Hematopoietic multipotent progenitor cell treated with erythropoietin and hydrocortisone succinate and interleukin-3 and kit ligand, for 17 days (in vitro differentiated cells): Measurements from ENCODE around the gene VPS26C.

Experiments used
- DNase-seq: peaks from one replicate; pipeline ENCODE4 v3.0.0-alpha.2; 2015; ENCODE audit warnings: low spot score

Gene VPS26C

GRCh38 chr21:37264808-37265207 is 2.3 kb downstream of the VPS26C start:
- no peak for DNase-seq

- peak; percentile 46 for DNase-seq
Measured at GRCh38 chr21:37263827-37264600, 3.1 kb downstream of the VPS26C start.

GRCh38 chr21:37259426-37259825 is 7.7 kb downstream of the VPS26C start:
- no peak for DNase-seq

GRCh38 chr21:37257967-37258877 is 8.9 kb downstream of the VPS26C start:
- peak; percentile 75 for DNase-seq

GRCh38 chr21:37257511-37257966 is 9.6 kb downstream of the VPS26C start:
- no peak for DNase-seq

GRCh38 chr21:37253991-37254390 is 13.1 kb downstream of the VPS26C start:
- no peak for DNase-seq

- DNase-seq: no peak
Measured at GRCh38 chr21:37251294-37251634, 15.9 kb downstream of the VPS26C start.

- DNase-seq: no peak
Measured at GRCh38 chr21:37249112-37249904, 17.8 kb downstream of the VPS26C start.

- DNase-seq: no peak
Measured at GRCh38 chr21:37248298-37248697, 18.8 kb downstream of the VPS26C start.

GRCh38 chr21:37245151-37245550 is 22.0 kb downstream of the VPS26C start:
- DNase-seq: no peak

GRCh38 chr21:37244501-37245095 is 22.5 kb downstream of the VPS26C start:
- DNase-seq: no peak

GRCh38 chr21:37243961-37244360 is 23.2 kb downstream of the VPS26C start:
- no peak for DNase-seq

GRCh38 chr21:37241426-37241825 is 25.7 kb downstream of the VPS26C start:
- no peak for DNase-seq

- no peak for DNase-seq
Measured at GRCh38 chr21:37240978-37241377, 26.2 kb downstream of the VPS26C start.

- no peak for DNase-seq
Measured at GRCh38 chr21:37237764-37238163, 29.4 kb downstream of the VPS26C start.

- no peak for DNase-seq
Measured at GRCh38 chr21:37237346-37237745, 29.8 kb downstream of the VPS26C start.

- no peak for DNase-seq
Measured at GRCh38 chr21:37233551-37234146, 33.5 kb downstream of the VPS26C start.

GRCh38 chr21:37232274-37233018 is 34.7 kb downstream of the VPS26C start:
- DNase-seq: no peak

GRCh38 chr21:37231671-37232070 is 35.5 kb downstream of the VPS26C start:
- DNase-seq: no peak

GRCh38 chr21:37231249-37231645 is 35.9 kb downstream of the VPS26C start:
- no peak for DNase-seq
